GM23338 (cell line): ENCODE data around the gene RSPO3. TPM values are rescaled to one million over a fixed set of nuclear protein-coding genes. Genes with fewer than 3 reads are reported as not detected.

Experiments used
- ATAC-seq: fragments of 200-7000 bp; cut with Tn5 transposase; 3 replicates; pipeline ENCODE4 v1.9.1; 2020
- DNase-seq: peaks from one replicate; pipeline ENCODE4 v3.0.0-alpha.2; 2015; ENCODE audit warnings: low spot score
- H2AFZ ChIP-seq: fragments of 200-600 bp; sonication (generic); 2 replicates; pipeline ENCODE4 v1.8.0; 2016; ENCODE audit warnings: antibody characterized with exemption, mild to moderate bottlenecking, moderate library complexity
- H3F3A ChIP-seq: fragments of 200-600 bp; sonication (generic); replicated peaks from 2 replicates; pipeline ENCODE4 v1.8.0; 2017; ENCODE audit warnings: antibody characterized with exemption, mixed run types, low read depth
- H3K27ac ChIP-seq: fragments of 200-600 bp; sonication (generic); 2 replicates; pipeline ENCODE4 v1.6.1; 2016; ENCODE audit warnings: low read depth
- H3K27me3 ChIP-seq: fragments of 200-600 bp; sonication (generic); 2 replicates; pipeline ENCODE4 v1.8.0; 2016; ENCODE audit warnings: mild to moderate bottlenecking, mixed run types, moderate library complexity; ENCODE audit not compliant: insufficient read depth
- H3K36me3 ChIP-seq: fragments of 200-600 bp; sonication (generic); 2 replicates; pipeline ENCODE4 v1.8.0; 2016; ENCODE audit warnings: mild to moderate bottlenecking; ENCODE audit not compliant: insufficient read depth
- H3K4me1 ChIP-seq: fragments of 200-600 bp; sonication (generic); 2 replicates; pipeline ENCODE4 v1.8.0; 2016; ENCODE audit warnings: mild to moderate bottlenecking, moderate library complexity; ENCODE audit not compliant: insufficient read depth
- H3K4me2 ChIP-seq: fragments of 200-600 bp; sonication (generic); 2 replicates; pipeline ENCODE4 v1.7.1; 2017; ENCODE audit warnings: mixed run types
- H3K4me3 ChIP-seq: fragments of 200-600 bp; sonication (generic); 2 replicates; pipeline ENCODE4 v1.6.1; 2016; ENCODE audit warnings: mixed run types
- H3K79me2 ChIP-seq: fragments of 200-600 bp; sonication (generic); replicated peaks from 2 replicates; pipeline ENCODE4 v1.8.0; 2017; ENCODE audit warnings: mild to moderate bottlenecking; ENCODE audit not compliant: insufficient read depth
- H3K9me2 ChIP-seq: fragments of 200-600 bp; sonication (generic); 2 replicates; pipeline ENCODE4 v1.8.0; 2017; ENCODE audit not compliant: insufficient read depth
- H4K20me1 ChIP-seq: fragments of 200-600 bp; sonication (generic); replicated peaks from 2 replicates; pipeline ENCODE4 v1.8.0; 2017; ENCODE audit warnings: mild to moderate bottlenecking; ENCODE audit not compliant: insufficient read depth
- H3K27ac Mint-ChIP-seq: 2 replicates; pipeline ENCODE4 v1.8.0; 2020; ENCODE audit warnings: inconsistent platforms, mild to moderate bottlenecking, moderate library complexity, mixed read lengths
- H3K27me3 Mint-ChIP-seq: 3 replicates; pipeline ENCODE4 v1.8.0; 2022; ENCODE audit warnings: low read depth, mild to moderate bottlenecking, moderate library complexity, mixed read lengths, inconsistent platforms; ENCODE audit not compliant: insufficient read depth, poor library complexity
- H3K36me3 Mint-ChIP-seq: 3 replicates; pipeline ENCODE4 v1.8.0; 2021; ENCODE audit warnings: low read depth, mild to moderate bottlenecking, inconsistent platforms, moderate library complexity, mixed read lengths
- H3K4me1 Mint-ChIP-seq: 3 replicates; pipeline ENCODE4 v1.8.0; 2020; ENCODE audit warnings: mild to moderate bottlenecking, inconsistent platforms, mixed read lengths
- H3K4me3 Mint-ChIP-seq: 3 replicates; pipeline ENCODE4 v1.8.0; 2021; ENCODE audit warnings: moderate library complexity, mild to moderate bottlenecking, inconsistent platforms, mixed read lengths
- H3K9me3 Mint-ChIP-seq: 3 replicates; pipeline ENCODE4 v1.8.0; 2020; ENCODE audit warnings: moderate library complexity, mild to moderate bottlenecking, inconsistent platforms, mixed read lengths
- CREB1 ChIP-seq: fragments of 250-450 bp; sonication (Bioruptor Pico); IDR thresholded peaks from 2 replicates; pipeline ENCODE4 v1.5.0; 2020; ENCODE audit warnings: low read depth, mild to moderate bottlenecking, moderate library complexity
- EZH2 ChIP-seq: fragments of 200-600 bp; sonication (generic); IDR thresholded peaks from one replicate; pipeline ENCODE4 v1.8.0; 2017; ENCODE audit warnings: antibody characterized with exemption, mild to moderate bottlenecking, low read depth; ENCODE audit not compliant: unreplicated experiment
- EZH2phosphoT487 ChIP-seq: fragments of 200-600 bp; sonication (generic); IDR thresholded peaks from one replicate; pipeline ENCODE4 v1.8.1; 2018; ENCODE audit warnings: antibody characterized with exemption; ENCODE audit not compliant: unreplicated experiment
- JUNB ChIP-seq: IDR thresholded peaks from one replicate; pipeline ENCODE4 v1.6.1; 2016; ENCODE audit warnings: antibody characterized with exemption; ENCODE audit not compliant: unreplicated experiment
- NANOG ChIP-seq: IDR thresholded peaks from 2 replicates; pipeline ENCODE4 v1.6.1; 2016; ENCODE audit warnings: antibody characterized with exemption, borderline replicate concordance
- POLR2AphosphoS5 ChIP-seq: IDR thresholded peaks from 2 replicates; pipeline ENCODE4 v1.6.1; 2016; ENCODE audit warnings: antibody characterized with exemption, low read depth
- STAT1 ChIP-seq: IDR thresholded peaks from one replicate; pipeline ENCODE4 v1.6.1; 2016; ENCODE audit warnings: antibody characterized with exemption; ENCODE audit not compliant: unreplicated experiment
- ZNF114 ChIP-seq: fragments of 250-450 bp; sonication (Bioruptor Pico); IDR thresholded peaks from 2 replicates; pipeline ENCODE4 v1.5.0; 2020; ENCODE audit warnings: mild to moderate bottlenecking, moderate library complexity
- ZNF331 ChIP-seq: fragments of 250-450 bp; sonication (Bioruptor Pico); IDR thresholded peaks from 2 replicates; pipeline ENCODE4 v1.5.0; 2020; ENCODE audit warnings: low read depth, mild to moderate bottlenecking, moderate library complexity
- ZNF462 ChIP-seq: fragments of 250-450 bp; sonication (Bioruptor Pico); IDR thresholded peaks from 2 replicates; pipeline ENCODE4 v1.5.0; 2020; ENCODE audit warnings: mild to moderate bottlenecking, moderate library complexity
- polyA plus RNA-seq: library from polyadenylated mRNA; unstranded; fragments of >200 nt; fragmentation: Nextera tagmentation; extraction: Ambion mirVana; gene quantifications from 2 replicates; pipeline ENCODE4 v1.2.1, GENCODE V29; 2016
- total RNA-seq: library from RNA; depleted of rRNA; stranded (reverse); fragments of >200 nt; shearing (Covaris generic); gene quantifications from 2 replicates; pipeline ENCODE4 v1.2.3, GENCODE V29; 2014
- TF ChIP-seq, protein P1 (sequence below): IDR thresholded peaks from one replicate; pipeline ENCODE4 v1.6.1; 2018; ENCODE audit warnings: antibody characterized with exemption; ENCODE audit not compliant: unreplicated experiment
- TF ChIP-seq, protein P2 (sequence below): IDR thresholded peaks from 2 replicates; pipeline ENCODE4 v1.6.1; 2016; ENCODE audit warnings: antibody characterized with exemption
- TF ChIP-seq, protein P3 (sequence below), 2 experiments: fragments of 200-600 bp in 1 of 2; sonication (generic) in 1 of 2; conservative IDR thresholded peaks; 2 replicates each; pipeline versions ENCODE4 v1.5.1 to v1.6.1; 2016 to 2017; ENCODE audit warnings: antibody characterized with exemption in 2 of 2, low read depth in 2 of 2, mild to moderate bottlenecking in 2 of 2, moderate library complexity in 1 of 2

RSPO3 gene
- total and polyA plus RNA-seq, 2 experiments from 2014 or later, result not detected

DNA sequence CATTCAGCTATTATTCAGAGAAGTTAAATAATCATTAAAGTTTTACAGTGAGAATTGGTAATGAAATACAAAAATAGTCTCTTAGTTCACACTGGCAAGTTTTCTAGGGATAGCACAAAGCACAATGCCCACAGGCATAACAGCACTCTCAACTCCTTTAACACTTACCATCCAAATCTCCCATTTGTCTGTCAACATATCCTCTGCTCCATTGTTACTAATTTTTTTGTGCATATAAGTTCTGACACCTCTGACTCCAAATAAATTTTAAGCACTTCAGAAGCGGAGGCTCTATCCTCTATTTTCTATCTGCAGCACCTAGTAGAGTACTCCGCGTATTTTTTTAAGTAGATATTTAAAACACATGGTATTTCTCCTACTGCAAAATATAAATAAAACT is 15.6 kb upstream of the RSPO3 start:
- H3K4me3 ChIP-seq, result no peak overlapping the region
- no peak overlapping the region for H3K27ac Mint-ChIP-seq
- no peaks in the 10 kb centered on the region for H3F3A ChIP-seq
- no peaks in the 10 kb centered on the region for H3K27me3 ChIP-seq
- no peaks in the 10 kb centered on the region for H3K36me3 Mint-ChIP-seq
- H3K4me2 ChIP-seq, result no peak overlapping the region
- no peaks in the 10 kb centered on the region for H3K9me3 Mint-ChIP-seq
- DNase-seq (no peak), ATAC-seq (no peak)
- TF ChIP-seq NANOG (no peak), ZNF114 (CRISPR knock-in tag) (no peak), EZH2 (no peak), CREB1 (CRISPR knock-in tag) (no peak), STAT1 (no peak), POLR2AphosphoS5 (no peak), JUNB (no peak), EZH2phosphoT487 (no peak), ZNF331 (CRISPR knock-in tag) (no peak), ZNF462 (CRISPR knock-in tag) (no peak)
- TF ChIP-seq, protein P1, sequence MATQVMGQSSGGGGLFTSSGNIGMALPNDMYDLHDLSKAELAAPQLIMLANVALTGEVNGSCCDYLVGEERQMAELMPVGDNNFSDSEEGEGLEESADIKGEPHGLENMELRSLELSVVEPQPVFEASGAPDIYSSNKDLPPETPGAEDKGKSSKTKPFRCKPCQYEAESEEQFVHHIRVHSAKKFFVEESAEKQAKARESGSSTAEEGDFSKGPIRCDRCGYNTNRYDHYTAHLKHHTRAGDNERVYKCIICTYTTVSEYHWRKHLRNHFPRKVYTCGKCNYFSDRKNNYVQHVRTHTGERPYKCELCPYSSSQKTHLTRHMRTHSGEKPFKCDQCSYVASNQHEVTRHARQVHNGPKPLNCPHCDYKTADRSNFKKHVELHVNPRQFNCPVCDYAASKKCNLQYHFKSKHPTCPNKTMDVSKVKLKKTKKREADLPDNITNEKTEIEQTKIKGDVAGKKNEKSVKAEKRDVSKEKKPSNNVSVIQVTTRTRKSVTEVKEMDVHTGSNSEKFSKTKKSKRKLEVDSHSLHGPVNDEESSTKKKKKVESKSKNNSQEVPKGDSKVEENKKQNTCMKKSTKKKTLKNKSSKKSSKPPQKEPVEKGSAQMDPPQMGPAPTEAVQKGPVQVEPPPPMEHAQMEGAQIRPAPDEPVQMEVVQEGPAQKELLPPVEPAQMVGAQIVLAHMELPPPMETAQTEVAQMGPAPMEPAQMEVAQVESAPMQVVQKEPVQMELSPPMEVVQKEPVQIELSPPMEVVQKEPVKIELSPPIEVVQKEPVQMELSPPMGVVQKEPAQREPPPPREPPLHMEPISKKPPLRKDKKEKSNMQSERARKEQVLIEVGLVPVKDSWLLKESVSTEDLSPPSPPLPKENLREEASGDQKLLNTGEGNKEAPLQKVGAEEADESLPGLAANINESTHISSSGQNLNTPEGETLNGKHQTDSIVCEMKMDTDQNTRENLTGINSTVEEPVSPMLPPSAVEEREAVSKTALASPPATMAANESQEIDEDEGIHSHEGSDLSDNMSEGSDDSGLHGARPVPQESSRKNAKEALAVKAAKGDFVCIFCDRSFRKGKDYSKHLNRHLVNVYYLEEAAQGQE, result no peak
- TF ChIP-seq, protein P2, sequence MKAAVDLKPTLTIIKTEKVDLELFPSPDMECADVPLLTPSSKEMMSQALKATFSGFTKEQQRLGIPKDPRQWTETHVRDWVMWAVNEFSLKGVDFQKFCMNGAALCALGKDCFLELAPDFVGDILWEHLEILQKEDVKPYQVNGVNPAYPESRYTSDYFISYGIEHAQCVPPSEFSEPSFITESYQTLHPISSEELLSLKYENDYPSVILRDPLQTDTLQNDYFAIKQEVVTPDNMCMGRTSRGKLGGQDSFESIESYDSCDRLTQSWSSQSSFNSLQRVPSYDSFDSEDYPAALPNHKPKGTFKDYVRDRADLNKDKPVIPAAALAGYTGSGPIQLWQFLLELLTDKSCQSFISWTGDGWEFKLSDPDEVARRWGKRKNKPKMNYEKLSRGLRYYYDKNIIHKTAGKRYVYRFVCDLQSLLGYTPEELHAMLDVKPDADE, result no peak
- TF ChIP-seq, protein P3, sequence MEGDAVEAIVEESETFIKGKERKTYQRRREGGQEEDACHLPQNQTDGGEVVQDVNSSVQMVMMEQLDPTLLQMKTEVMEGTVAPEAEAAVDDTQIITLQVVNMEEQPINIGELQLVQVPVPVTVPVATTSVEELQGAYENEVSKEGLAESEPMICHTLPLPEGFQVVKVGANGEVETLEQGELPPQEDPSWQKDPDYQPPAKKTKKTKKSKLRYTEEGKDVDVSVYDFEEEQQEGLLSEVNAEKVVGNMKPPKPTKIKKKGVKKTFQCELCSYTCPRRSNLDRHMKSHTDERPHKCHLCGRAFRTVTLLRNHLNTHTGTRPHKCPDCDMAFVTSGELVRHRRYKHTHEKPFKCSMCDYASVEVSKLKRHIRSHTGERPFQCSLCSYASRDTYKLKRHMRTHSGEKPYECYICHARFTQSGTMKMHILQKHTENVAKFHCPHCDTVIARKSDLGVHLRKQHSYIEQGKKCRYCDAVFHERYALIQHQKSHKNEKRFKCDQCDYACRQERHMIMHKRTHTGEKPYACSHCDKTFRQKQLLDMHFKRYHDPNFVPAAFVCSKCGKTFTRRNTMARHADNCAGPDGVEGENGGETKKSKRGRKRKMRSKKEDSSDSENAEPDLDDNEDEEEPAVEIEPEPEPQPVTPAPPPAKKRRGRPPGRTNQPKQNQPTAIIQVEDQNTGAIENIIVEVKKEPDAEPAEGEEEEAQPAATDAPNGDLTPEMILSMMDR (conservative IDR thresholded peaks at IDR 0.05; ENCODE audit: low read depth in 2 of 2), result no peak
- no peaks in the 10 kb centered on the region for H3K79me2 ChIP-seq
- no peaks in the 10 kb centered on the region; the same call in 2 of the 3 replicates for H3K4me1 Mint-ChIP-seq
- no peak overlapping the region for H3K27ac ChIP-seq
- H4K20me1 ChIP-seq, result no peaks in the 10 kb centered on the region
- no peaks in the 10 kb centered on the region for H3K27me3 Mint-ChIP-seq
- no peak overlapping the region for H2AFZ ChIP-seq
- H3K9me2 ChIP-seq, result no peaks in the 10 kb centered on the region
- H3K4me1 ChIP-seq, result no peaks in the 10 kb centered on the region
- no peak overlapping the region for H3K4me3 Mint-ChIP-seq
- no peaks in the 10 kb centered on the region for H3K36me3 ChIP-seq
